Fibroblast of the aortic adventitia (primary cell): ENCODE measurements around the gene PPP4R2. TPM values are rescaled to one million over a fixed set of nuclear protein-coding genes. Genes with fewer than 3 reads are reported as not detected.
A peak's percentile ranks its signal among the peaks of the same experiment; 100 is the strongest.

Experiments
- DNase-seq: peaks from one replicate; pipeline ENCODE4 v3.0.0-alpha.2; 2010; ENCODE audit warnings: low read depth
- H3K4me3 ChIP-seq: 2 replicates; pipeline ENCODE4 v1.5.1; 2011; ENCODE audit warnings: low read depth, mild to moderate bottlenecking, control low read depth, low read length, moderate library complexity
- CTCF ChIP-seq: IDR thresholded peaks from 2 replicates; pipeline ENCODE4 v1.5.1; 2011; ENCODE audit warnings: mild to moderate bottlenecking, low read length, control low read depth, inconsistent platforms; ENCODE audit not compliant: insufficient read depth
- total RNA-seq: library from RNA; depleted of rRNA; stranded (reverse); fragments of >200 nt; gene quantifications from 2 replicates; pipeline ENCODE4 v1.2.3, GENCODE V29; 2012; ENCODE audit warnings: low replicate concordance

Gene PPP4R2
- total RNA-seq, 1 donor, result 54.7 TPM

DNA sequence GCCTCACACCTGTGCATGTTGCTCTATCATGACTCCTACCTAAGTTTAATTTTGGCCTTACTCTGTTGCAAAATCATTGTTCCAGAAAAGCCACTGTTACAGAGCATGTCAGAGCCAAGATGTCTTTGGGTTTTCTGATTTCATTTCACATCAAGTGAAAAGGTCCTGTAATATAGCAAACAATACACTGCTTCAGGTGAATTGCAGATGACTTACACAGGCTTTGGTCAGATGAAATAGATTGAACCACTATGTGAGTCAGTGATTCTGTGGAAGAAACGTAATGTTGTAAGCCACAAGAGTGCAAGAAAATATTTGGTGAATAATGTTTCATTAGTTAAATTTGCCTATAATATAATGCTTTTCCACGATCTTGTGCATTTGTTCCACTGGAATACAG is 87.6 kb downstream of the PPP4R2 start:
- TF ChIP-seq CTCF, result no peak
- no peak overlapping the region for H3K4me3 ChIP-seq
- no peak for DNase-seq

DNA sequence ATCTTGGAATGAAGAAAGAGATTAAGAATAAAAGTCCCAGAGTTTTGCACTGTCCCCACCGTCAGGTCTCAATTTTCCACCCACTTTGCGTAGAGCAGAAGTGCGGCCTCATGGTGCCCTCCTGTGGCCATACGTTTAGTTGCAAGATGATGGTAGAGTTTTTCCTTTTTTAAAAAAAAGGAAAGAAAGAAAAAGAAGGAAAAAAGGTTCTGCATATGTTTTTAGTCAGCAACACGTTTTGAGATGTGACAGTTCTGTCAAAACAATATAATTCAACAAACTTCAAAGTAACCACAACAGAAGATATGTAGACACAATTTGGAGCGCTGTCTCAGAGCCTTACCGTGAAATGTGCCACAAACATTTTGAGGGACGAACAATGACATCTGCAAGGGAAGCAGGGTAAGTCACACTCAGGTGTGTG is 89.5 kb downstream of the PPP4R2 start:
- H3K4me3 ChIP-seq, result no peak overlapping the region
- peak; percentile 68 for TF ChIP-seq CTCF
- DNase-seq, result peak; percentile 65

DNA sequence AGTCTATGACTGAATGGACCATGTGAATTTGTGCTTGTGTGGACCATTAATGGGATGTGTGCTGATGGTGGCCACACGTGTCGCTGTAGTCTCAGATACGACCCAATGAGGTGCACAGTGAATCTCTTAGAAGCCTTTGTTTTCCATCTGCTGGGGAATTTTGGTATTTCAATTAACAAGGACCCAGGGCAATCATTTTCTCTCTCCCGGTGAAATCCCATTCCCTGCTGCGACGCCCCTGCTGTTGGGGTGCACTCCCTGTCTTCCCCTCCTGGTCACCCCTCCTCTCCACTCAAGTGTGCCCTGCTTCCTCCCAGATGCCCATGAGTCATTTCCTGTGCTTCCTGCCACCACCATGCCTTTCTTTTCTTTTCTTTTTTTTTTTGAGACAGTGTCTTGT is 97.5 kb downstream of the PPP4R2 start:
- TF ChIP-seq CTCF, result no peak
- DNase-seq, result no peak
- H3K4me3 ChIP-seq, result no peak overlapping the region

- no peak for TF ChIP-seq CTCF
- no peak overlapping the region for H3K4me3 ChIP-seq
- DNase-seq, result no peak
Measured at GRCh38 chr3:73094951-73095350, 98.3 kb downstream of the PPP4R2 start.

DNA sequence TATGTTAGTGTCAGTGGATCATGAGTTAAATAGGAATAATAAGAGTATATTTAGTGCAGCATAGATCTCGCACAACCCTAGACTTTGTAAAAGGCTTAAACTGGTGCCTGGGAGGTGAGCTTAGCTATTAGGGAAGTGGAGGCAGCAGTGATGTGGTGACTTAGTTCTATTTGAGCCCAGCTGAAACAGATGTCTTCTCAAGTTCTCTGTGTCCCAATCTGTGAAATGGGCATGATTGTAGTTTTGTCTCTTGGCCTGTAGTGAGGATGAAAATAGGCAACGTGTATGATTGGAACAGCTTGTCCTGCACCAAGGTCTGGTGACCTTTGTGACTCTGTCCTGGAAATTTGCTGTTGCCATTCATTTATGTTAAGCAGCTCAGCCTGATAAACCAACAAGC is 99.6 kb downstream of the PPP4R2 start:
- no peak for TF ChIP-seq CTCF
- H3K4me3 ChIP-seq, result no peak overlapping the region
- no peak for DNase-seq

DNA sequence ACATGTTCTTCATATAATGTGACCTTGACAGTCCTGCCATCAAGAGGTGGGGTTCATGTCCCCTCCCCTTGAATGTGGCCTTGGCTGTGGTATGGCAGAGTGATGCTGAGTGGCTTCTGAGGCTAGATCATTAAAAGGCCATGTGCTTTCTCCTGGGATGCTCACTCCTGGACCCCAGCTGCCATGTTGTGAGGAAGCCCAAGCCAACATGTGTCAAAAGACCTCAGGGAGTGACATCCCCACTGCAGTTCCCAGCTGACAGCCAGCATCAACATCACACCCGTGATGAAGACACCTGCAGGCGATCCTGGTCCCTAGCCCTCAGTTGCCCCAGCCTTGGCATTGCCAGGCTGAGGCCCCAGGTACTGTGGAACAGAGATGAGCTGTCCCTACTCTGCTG is 101.4 kb downstream of the PPP4R2 start:
- no peak for DNase-seq
- TF ChIP-seq CTCF, result no peak
- no peak overlapping the region for H3K4me3 ChIP-seq

- DNase-seq, result no peak
- TF ChIP-seq CTCF, result no peak
- no peak overlapping the region for H3K4me3 ChIP-seq
Measured at GRCh38 chr3:73098873-73099272, 102.3 kb downstream of the PPP4R2 start.
